Activated CD4-positive, alpha-beta T cell treated with anti-CD3 and anti-CD28 coated beads for 1 hour (primary cell): ENCODE results near the gene SCFD2.
"Not testable (repeated sequence)": the region's sequence is repeated elsewhere in the genome, so short reads cannot be mapped to it uniquely, and the experiment has no call there.

Experiments
- DNase-seq: peaks from one replicate; pipeline ENCODE4 v3.0.0-alpha.2; 2020

Gene SCFD2

DNA sequence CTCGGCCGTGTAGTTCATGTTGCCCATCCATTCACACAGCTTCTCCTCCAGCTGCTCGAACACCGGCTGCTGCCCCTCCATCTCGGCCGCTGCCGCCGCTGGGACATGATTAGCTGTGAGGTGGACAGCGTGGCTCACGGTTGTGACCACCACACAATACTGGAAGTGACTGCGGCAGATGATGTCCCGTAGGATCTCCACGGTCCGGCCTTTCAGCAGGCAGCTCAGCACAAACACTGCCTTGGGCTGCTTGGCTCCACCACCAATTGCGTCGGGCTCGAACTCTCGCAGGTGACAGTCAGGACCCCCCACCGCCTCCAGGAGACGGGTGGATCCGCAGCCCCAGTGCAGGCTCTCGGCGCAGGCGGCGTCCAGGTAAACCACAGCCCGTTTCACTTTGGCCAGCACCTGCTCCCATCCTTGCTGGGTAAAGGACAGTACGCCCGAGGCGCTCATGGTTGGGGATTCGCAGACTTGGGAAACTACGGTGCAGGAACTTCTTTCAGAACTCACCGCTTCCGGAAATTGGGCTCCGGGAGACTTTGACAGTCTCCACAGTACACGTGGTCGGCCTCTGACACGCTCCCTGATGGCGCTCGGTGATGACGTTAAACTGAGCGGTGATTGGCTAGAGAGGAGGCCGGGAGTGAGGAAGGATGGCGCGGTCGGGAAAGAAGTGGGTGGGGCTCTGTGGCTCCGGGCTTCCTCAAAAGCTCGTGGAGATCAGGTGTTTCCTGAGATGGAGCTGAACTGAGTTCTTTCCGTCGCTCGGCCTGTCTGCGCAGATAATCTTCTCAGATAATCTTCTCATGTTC lies at the start of gene SCFD2:
Gene SCFD2 (minus strand): TSS at position 576 of the 815 bp plus-strand sequence.
- DNase-seq, result peak; percentile 95

DNA sequence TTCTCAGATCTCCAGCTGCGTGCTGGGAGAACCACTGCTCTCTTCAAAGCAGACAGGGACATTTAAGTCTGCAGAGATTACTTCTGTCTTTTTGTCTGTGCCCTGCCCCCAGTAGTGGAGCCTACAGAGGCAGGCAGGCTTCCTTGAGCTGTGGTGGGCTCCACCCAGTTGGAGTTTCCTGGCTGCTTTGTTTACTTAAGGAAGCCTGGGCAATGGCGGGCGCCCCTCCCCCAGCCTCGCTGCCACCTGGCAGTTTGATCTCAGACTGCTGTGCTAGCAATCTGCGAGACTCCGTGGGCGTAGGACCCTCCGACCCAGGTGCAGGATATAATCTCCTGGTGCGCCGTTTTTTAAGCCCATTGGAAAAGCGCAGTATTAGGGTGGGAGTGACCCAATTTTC lies 43.6 kb upstream of the SCFD2 start:
- not testable (repeated sequence) for DNase-seq

DNA sequence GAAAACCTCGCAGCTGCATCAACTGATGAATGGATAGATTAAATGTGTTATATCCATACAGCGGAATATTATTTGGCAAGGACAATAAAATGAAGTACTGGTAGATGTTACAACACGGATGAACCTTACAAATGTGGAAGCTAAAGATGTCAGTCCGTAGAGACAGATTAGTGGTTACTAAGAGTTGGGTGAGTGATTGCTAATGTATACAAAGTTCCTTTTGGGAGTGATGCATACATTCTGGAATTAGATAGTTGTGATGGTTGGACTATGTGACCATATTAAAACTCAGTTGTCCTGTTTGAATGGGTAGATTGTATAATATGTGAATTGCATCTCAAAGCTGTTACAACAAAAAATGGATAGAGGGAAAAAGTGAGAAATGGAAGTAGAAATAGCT lies 14.4 kb upstream of the SCFD2 start:
- DNase-seq, result no peak

DNA sequence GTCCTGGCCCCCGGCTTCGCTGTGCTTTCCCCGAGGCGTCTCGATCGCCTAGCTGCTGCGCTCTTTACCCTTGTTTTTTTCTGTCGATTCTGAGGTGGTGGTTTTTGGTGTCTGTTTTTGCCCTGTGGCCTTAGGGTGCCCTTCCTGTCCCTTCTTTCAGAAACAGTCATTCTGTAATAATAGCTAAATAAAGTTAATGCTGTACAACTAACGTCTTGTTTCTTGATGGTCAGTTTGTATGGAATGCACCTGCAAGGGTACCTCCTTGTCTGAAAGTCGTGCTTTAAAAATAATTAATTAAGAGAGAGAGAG lies 12.3 kb upstream of the SCFD2 start:
- no peak for DNase-seq

DNA sequence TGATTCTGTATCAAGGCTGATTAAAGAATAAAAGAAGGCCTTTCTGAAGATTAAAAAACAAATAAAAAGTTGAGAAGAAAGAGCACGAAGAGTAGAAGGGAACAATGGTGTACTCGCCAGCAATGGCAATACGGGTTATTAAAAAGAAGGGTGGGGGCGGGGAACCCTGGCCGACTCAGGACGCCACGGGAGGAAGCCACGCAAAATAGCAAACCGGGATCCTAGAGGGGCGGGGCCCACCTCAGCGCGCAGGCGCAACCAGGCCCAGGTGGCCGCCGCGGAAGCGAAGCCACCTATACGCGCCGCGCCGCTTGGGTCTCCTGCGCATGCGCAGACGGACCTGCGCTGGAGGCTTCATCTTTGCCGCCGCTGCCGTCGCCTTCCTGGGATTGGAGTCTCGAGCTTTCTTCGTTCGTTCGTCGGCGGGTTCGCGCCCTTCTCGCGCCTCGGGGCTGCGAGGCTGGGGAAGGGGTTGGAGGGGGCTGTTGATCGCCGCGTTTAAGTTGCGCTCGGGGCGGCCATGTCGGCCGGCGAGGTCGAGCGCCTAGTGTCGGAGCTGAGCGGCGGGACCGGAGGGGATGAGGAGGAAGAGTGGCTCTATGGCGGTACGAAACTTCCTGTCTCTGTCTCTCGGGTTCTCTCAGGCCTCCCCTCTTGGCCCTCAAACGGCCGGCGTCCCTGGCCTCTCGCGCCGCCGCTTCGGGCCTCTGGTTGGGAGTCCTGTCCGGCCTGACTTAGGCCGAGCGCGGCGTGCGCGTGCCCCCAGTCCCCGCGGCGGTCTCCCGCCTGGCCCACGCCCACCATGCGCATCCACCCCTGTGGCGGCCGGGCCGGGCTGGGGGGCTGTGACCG lies 11.7 kb upstream of the SCFD2 start, which contains the start of gene FIP1L1:
Gene FIP1L1 (plus strand): TSS at position 323 of the 852 bp plus-strand sequence. CDS start 198 bp downstream, at position 521.
- peak; percentile 93 for DNase-seq

DNA sequence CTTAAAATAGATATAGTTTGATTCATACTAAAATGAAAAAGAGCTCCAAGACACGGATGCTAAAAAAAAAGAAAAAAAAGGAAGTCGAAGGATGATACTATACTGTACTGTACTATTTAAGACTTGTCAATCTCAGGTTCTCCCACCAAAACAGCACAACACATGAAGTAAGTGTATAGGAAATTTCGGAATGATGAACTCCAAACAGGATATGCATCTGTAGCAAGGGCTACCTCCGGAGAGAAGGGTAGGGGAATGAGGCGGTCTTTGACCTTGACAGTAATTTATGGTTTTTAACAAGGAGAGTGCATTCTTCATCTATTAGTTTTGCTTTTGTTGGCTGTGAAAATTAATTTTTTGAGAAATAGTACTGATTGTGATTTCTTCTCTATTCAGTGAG lies 11.0 kb upstream of the SCFD2 start:
- DNase-seq, result no peak

DNA sequence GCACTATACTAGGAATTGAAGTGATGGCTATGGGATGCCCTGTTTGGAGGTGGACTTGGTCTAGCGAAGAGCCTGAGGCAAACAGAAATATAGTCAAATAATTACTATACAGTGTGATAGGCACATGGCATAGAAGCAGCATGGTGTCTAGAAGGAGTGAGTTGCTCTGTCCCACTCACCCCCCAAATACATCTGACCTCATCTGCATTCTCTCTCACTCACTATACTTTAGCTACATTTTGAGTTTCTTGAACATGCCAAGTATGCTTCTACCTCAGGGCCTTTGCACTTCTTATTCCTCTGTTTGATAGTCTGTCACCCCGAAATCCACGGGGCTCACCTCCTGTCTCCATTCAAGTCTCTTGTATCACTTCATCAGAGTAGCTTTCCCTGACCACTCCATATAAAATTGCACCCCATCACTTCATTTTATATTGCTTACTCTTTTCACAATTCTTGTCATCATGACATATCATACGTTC lies 9.0 kb upstream of the SCFD2 start:
- DNase-seq, result no peak

DNA sequence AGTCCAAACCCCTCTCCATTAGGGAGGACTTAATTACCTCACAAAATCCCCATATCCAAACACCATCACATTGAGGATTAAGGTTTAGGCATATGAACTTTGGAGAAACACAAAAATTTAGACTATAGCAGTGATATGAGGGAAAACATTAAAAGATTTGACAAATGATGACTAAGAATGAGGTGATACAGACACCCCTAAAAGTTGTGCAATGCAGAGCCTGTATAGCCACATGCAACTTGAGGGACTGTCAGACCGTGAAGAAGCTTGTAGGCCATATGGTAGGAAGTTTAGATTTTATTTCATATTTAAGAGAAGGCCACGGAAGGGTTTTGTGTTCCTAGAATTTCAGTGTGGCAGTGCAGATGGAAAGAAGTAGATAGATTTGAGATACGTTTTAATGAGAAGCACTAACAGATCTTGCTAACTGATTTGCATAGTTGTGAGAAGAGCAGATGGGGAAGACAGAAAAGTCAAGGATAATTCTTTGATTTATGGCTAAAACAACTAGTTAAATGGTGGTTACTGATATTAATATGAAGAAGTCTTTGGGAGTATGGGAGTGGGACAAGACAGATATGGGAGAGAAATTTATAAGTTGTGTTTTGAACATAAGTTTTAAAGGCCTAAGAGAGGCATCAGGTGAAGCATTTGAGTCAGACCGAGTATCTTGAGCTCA lies 6.1 kb upstream of the SCFD2 start:
- no peak for DNase-seq

DNA sequence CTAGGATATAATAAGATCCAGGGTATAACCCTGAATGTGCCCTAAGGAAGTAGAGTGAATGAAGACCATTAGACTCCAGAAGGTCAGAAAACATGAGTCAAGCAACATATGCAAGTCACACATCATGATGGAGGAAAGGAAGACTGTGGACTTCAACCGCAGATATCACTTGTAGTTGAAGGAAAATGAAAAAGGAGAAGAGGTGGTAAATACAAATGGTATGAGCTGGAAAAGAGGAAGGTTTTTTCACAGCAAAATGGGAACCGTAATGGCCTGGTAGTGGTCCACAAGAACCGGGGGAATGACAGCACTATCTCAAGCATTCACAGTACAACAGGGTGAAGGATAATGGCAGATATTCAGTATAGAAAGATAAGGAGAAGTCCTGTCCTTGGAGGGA lies 5.2 kb upstream of the SCFD2 start:
- no peak for DNase-seq

DNA sequence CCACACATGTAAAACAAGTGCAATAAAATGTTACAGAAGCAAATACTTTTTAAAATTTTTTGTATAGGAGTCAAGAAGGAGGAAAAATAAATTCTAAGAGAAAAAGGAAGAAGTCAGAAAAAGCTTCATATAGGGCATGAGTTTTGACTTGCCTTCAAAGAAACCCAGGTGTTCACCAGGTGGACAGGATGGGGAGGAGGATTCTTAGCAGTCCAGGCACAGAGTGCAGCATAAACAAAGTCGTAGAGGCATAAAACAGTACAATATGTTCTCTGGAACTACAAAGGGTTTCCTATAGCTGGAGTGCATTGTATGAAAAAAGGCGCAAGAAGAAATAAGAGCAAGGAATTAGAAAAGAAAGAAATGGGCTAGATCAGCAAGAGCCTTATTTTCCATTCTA lies 1.9 kb upstream of the SCFD2 start:
- no peak for DNase-seq

DNA sequence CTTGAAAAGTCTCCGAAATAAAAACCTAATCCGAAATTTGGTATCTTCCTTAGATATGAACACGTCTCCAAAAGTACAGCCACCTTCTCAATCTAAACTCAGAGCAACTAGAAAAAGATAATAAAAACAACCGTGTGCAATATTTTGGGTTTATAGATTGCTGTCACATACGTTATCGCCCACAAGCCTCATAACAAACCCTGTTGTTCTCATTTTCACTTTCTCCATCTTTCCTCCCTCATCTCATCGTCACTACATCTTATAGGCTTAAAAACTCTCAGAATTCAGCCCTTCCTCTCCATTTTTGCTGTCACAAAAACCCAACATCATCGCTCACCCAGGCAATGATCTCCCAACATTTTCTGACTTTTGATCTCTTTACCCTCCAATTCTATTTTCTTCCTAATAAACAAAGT lies 448 bp upstream of the SCFD2 start:
- no peak for DNase-seq

DNA sequence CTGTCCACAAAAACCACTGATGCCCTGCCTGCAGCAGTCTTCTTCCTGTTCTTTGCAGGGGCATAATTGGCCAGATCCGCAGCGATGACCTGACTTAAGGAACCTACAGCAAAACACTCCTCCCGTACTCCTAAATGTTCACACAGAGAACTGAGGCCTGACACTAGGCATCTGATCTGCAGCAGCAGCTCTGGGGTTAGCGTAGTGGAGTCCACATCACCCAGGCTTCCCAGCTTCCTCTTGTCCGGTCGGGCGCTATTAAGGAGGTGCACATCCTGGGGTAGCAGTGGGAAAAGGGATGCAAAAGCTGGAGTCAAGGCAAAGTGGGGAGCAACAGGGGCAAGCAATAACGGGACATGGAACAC lies 758 bp downstream of the SCFD2 start:
- no peak for DNase-seq

DNA sequence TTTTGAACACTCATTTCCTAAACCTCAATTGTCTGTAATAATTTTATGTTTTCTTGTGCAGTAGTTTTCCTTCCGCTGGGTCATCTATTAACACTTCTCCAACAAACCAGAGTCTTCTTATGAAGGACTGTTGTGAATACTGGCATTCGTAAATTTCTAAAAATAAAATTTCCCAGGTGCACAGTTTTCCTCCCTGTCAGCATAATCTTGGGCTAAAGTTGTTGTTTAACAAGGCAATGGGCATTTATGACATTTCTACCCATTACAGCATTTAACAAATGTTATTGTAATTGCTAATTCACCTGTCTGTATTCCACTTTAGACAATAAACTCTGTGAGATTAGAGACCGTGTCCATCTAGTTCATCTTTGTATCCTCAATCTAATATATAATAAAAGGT lies 1.2 kb downstream of the SCFD2 start:
- DNase-seq, result no peak

DNA sequence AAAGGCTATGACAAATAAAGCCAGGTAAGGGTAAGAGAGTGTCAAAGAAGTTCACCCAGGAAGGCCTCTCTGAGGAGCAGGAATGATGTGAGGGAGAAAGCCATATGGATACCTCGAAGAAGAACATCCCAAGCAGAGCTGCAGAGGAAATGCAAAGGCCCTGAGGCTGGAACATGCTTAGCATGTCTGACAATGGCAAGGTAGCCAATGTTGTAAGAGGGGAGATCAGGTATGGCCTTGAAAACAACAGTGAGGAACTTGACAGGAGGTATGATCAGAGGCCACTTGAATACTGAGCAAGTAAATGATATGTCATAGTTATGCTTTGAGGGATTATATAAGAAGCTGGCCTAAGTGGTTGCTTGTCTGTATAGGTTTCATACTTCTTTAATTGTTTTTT lies 3.8 kb downstream of the SCFD2 start:
- DNase-seq, result no peak

DNA sequence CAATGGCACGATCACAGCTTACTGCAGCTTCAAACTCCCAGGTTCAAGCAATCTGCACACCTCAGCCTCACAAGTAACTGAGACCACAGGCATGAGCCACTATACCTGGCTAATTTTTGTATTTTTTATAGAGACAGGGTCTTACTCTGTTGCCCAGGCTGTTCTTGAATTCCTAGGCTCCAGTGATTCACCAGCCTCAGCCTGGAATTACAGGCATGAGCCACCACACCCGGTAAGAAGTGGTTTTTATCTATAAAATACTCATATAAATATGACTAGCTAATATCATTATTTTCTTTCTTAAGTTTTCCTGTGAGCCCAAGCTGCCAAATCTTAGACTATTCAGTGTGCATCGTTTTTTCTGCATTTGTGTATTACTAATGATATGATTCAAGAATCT lies 4.4 kb downstream of the SCFD2 start:
- no peak for DNase-seq

DNA sequence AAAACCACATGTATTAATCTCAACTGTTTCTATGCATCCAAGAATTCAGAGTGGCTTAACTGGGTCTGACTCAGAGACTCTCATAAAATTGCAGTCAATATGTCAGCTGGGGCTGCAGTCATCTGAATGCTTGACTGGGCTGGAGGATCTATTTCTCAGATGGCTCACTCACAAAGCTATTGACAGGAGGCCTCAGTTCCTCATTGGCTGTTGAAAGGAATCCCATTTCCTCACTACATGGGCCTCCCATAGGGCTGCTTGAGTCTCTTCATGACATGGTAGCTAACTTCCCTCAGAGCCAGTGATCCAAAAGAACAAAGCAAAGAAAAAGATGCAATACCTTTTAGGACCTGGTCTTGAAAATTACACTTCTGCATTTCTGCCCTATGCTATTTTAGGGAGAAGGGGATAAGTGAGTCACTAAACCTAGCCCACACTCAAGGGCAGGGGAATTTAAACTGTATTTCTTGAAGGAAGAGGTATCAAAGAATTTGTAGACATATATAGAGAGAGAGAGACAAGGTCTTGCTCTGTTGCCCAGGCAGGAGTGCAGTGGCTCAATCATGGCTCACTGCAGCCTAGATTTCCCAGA lies 9.8 kb downstream of the SCFD2 start:
- no peak for DNase-seq

DNA sequence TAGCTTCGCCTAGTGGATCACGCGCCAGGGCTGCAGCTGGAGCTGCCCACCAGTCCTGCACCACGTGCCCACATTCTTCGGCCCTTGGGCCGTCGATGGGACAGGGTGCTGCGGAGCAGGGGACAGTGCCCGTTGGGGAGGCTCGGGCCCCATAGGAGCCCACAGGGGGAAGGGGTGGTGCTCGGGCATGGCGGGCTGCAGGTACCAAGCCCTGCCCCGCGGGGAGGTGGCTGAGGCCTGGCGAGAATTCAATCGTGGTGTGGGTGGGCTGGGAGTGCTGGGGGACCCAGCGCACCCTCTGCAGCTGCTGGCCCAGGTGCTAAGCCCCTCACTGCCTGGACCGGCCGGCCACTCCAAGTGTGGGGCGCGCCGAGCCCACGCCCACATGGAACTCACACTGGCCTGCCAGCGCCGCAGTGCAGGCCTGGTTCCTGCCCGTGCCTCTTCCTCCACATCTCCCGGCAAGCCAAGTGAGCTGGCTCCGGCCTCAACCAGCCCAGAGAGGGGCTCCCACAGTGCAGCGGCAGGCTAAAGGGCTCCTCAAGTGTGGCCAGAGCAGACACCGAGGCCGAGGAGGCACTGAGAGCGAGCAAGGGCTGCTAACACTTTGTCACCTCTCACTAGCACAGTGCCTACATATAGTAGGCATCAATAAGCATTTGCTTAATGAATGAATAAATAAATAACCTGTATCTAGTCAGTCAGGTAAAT lies 11.7 kb downstream of the SCFD2 start:
- DNase-seq, result no peak

DNA sequence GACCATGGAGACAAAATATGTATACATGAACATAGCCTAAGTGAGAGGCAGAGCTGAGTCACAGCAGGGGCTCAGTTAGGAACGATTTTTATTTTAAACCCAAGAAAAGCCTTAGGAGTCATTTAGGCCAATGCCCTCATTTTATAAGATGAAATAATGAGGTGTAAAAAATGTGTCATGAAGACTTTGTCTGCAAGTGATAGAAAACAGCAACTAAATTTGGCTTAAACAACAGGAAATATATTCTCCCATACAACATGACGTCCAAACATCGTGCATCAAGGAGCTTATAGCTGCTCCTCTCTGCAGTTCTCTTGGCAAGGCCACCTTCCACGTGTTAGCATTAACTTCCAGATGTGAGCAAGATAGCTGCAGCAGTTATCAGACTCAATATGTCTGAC lies 16.8 kb downstream of the SCFD2 start:
- DNase-seq, result no peak

DNA sequence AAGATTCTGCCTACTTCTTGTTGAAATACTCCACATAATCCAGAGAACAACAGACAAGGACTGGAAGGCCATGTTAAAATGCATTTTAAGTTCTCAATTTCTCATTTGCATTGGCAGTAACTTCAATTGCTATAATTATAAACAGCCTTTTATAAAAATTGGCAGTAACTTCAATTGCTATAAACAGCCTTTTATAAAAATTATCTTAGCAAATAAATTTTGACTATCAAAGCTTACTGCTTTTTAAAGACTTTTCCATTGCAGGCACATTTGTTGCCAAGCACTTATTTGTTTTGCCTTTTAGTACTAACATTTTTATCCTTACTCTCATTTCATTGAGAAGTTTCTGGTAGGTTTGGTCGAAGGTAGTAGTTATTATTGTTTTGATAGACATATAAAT lies 17.8 kb downstream of the SCFD2 start:
- no peak for DNase-seq

DNA sequence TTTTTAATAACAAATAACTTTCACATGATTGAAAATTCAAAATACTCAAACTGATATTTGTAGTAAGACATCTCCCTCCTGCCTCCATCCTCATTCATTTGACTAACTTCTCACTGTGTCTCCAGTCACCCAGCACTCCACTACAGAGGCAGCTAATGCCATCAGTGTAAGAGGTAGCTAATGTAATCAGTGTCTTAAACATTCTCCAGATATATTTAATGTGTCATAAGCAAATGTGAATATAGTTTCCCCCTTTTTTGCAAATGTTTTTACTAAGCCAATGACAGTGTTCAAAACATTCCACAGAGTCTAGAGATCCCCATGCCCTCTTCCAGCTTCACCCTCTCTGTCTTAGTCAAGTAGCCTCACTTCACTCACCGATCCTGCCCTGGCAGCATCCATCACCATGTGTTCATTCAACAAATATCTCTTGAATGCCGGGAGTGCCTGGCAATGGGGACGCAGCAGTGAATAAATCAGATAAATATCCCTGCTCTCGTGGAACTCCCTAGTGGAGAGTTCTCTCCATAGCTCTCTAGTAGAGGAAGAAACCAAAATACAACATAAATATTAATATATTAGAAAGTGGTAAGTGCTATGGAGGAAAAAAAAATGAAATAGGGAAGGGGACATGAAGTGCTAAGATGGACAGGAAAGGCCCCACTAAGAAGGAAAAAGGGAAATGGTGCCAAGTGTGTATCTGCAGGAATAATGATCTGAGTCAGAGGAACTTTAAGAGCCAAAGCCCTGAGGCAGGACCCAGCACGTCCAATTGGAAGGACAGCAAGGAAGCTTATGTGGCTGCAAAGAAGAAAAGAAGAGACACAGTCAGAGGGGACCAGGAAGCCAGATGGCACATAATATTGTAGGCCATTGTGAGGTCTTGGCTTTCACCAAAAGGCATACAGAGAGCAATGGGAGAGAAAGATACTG lies 18.7 kb downstream of the SCFD2 start:
- no peak for DNase-seq

DNA sequence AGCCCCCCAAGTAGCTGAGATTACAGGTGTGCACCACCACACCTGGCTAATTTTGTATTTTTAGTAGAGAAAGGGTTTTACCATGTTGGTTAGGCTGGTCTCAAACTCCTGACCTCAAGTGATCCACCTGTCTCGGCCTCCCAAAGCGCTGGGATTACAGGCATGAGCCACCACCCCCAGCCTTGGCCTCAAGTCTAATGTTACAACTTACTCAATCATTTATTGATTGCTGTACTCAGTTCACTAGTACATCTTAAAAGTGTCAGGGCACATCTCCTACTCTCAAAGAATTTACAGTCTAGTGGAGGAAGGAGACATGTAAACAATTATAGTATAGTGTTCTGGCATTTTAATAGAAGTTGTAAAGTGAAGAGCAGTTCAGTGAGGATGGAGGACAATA lies 19.5 kb downstream of the SCFD2 start:
- DNase-seq, result not testable (repeated sequence)
